WTC11 (cell line): ENCODE results near the gene C10orf71. TPM values are rescaled to one million over a fixed set of nuclear protein-coding genes. Genes with fewer than 3 reads are reported as not detected.

Experiments
- ATAC-seq: fragments of 200-7000 bp; cut with Tn5 transposase; 2 replicates; pipeline ENCODE4 v1.10.0; 2021; ENCODE audit warnings: mild to moderate bottlenecking, moderate library complexity
- CTCF ChIA-PET: fragments of 300-600 bp; sonication (Branson Sonifier 250); formaldehyde crosslinking; loops from one replicate; lab custom pipeline; 2021; ENCODE audit warnings: antibody characterized with exemption; lab: Charles Lee
- POLR2A ChIA-PET: fragments of 350-600 bp; sonication (Branson Sonifier 250); formaldehyde crosslinking; loops from one replicate; lab custom pipeline; 2021; ENCODE audit warnings: antibody characterized with exemption; lab: Charles Lee
- DNase-seq: peaks from one replicate; pipeline ENCODE4 v3.0.0; 2021; ENCODE audit warnings: low spot score
- H3K27ac Mint-ChIP-seq: 2 replicates; pipeline ENCODE4 v1.8.0; 2021; ENCODE audit warnings: mixed read lengths
- H3K27me3 Mint-ChIP-seq: 2 replicates; pipeline ENCODE4 v1.8.0; 2021; ENCODE audit warnings: low read depth, mild to moderate bottlenecking, moderate library complexity, mixed read lengths
- H3K36me3 Mint-ChIP-seq: 2 replicates; pipeline ENCODE4 v1.8.0; 2021; ENCODE audit warnings: mixed read lengths
- H3K4me1 Mint-ChIP-seq: 2 replicates; pipeline ENCODE4 v1.8.0; 2022; ENCODE audit warnings: mixed read lengths
- H3K4me3 Mint-ChIP-seq: 2 replicates; pipeline ENCODE4 v1.8.0; 2021; ENCODE audit warnings: mild to moderate bottlenecking, moderate library complexity, mixed read lengths
- H3K9me3 Mint-ChIP-seq: 2 replicates; pipeline ENCODE4 v1.8.0; 2021; ENCODE audit warnings: mixed read lengths
- ATF6 ChIP-seq: sonication (generic); formaldehyde crosslinking; IDR thresholded peaks from 2 replicates; pipeline ENCODE4 v1.8.1; 2023; ENCODE audit warnings: mild to moderate bottlenecking, missing genetic modification reagents
- CBFB ChIP-seq: sonication (generic); formaldehyde crosslinking; IDR thresholded peaks from 2 replicates; pipeline ENCODE4 v1.8.1; 2022; ENCODE audit warnings: mild to moderate bottlenecking, low read depth, missing genetic modification reagents
- E2F1 ChIP-seq: sonication (generic); formaldehyde crosslinking; IDR thresholded peaks from 2 replicates; pipeline ENCODE4 v1.8.0; 2022; ENCODE audit warnings: mild to moderate bottlenecking, missing genetic modification reagents
- ERG ChIP-seq: fragments of 250-450 bp; sonication (Bioruptor Pico); IDR thresholded peaks from 2 replicates; pipeline ENCODE4 v1.8.0; 2021; ENCODE audit warnings: mild to moderate bottlenecking
- ESRRA ChIP-seq: sonication (generic); formaldehyde crosslinking; IDR thresholded peaks from 2 replicates; pipeline ENCODE4 v1.8.1; 2022; ENCODE audit warnings: mild to moderate bottlenecking, missing genetic modification reagents, borderline replicate concordance
- FOXP4 ChIP-seq: sonication (generic); formaldehyde crosslinking; IDR thresholded peaks from 2 replicates; pipeline ENCODE4 v1.8.0; 2022; ENCODE audit warnings: mild to moderate bottlenecking, missing genetic modification reagents
- JUN ChIP-seq: sonication (generic); formaldehyde crosslinking; IDR thresholded peaks from 2 replicates; pipeline ENCODE4 v1.8.0; 2023; ENCODE audit warnings: mild to moderate bottlenecking, missing genetic modification reagents
- MYBL2 ChIP-seq: sonication (generic); formaldehyde crosslinking; IDR thresholded peaks from 2 replicates; pipeline ENCODE4 v1.8.1; 2023; ENCODE audit warnings: mild to moderate bottlenecking, moderate library complexity, missing genetic modification reagents
- PRDM15 ChIP-seq: sonication (generic); formaldehyde crosslinking; IDR thresholded peaks from 2 replicates; pipeline ENCODE4 v1.8.0; 2022; ENCODE audit warnings: missing genetic modification reagents
- ZNF317 ChIP-seq: sonication (generic); formaldehyde crosslinking; IDR thresholded peaks from 2 replicates; pipeline ENCODE4 v1.8.1; 2023; ENCODE audit warnings: low read depth, mild to moderate bottlenecking, moderate library complexity, missing genetic modification reagents, borderline replicate concordance
- total RNA-seq: library from RNA; stranded (reverse); gene quantifications from 3 replicates; pipeline ENCODE4 v1.2.3, GENCODE V29; 2021

Gene C10orf71
- total RNA-seq, 1 experiment from 2014 or later = not detected

- POLR2A ChIA-PET = no interaction called here
- no peak overlapping the region for H3K27ac Mint-ChIP-seq
- CTCF ChIA-PET = interaction anchor here (0.6 to 2.0 kb wide), 2 partner anchors 39 to 43 kb away, joined by 4 to 11 read pairs; no protein-coding TSS in a partner anchor
- DNase-seq (no peak), ATAC-seq (no peak)
- peaks cover 16% of the 10 kb centered on the region for H3K4me1 Mint-ChIP-seq
- TF ChIP-seq ERG (CRISPR knock-in tag) (no peak), JUN (CRISPR knock-in tag) (no peak)
- H3K36me3 Mint-ChIP-seq = no peaks in the 10 kb centered on the region
- no peaks in the 10 kb centered on the region for H3K9me3 Mint-ChIP-seq
- no peak overlapping the region for H3K4me3 Mint-ChIP-seq
- H3K27me3 Mint-ChIP-seq = no peaks in the 10 kb centered on the region
Observed at GRCh38 chr10:49365275-49365674, 66.3 kb downstream of the C10orf71 start.

- Mint-ChIP-seq H3K4me1 (peaks cover 13% of the 10 kb centered on the region), H3K27me3 (no peaks in the 10 kb centered on the region), H3K27ac (no peak overlapping the region), H3K4me3 (no peak overlapping the region), H3K9me3 (no peaks in the 10 kb centered on the region), H3K36me3 (no peaks in the 10 kb centered on the region)
- DNase-seq (no peak), ATAC-seq (peak; percentile 43)
- ChIA-PET POLR2A (no interaction called here), CTCF (interaction anchor here (0.6 to 2.0 kb wide), 3 partner anchors 32 to 42 kb away, joined by 3 to 11 read pairs (median 4); no protein-coding TSS in a partner anchor)
- no peak for TF ChIP-seq ATF6
Observed at GRCh38 chr10:49365675-49366415, 66.9 kb downstream of the C10orf71 start.

- no peak for DNase-seq
- ATAC-seq = no peak
- ChIA-PET CTCF (interaction anchor here (0.9 to 2.1 kb wide), 3 partner anchors 31 to 153 kb away, joined by 3 to 11 read pairs (median 4); no protein-coding TSS in a partner anchor), POLR2A (no interaction called here)
- no peak overlapping the region for H3K27ac Mint-ChIP-seq
- no peaks in the 10 kb centered on the region for H3K27me3 Mint-ChIP-seq
- TF ChIP-seq MYBL2 (no peak), CBFB (CRISPR knock-in tag) (no peak)
- H3K9me3 Mint-ChIP-seq = no peaks in the 10 kb centered on the region
- no peak overlapping the region for H3K4me3 Mint-ChIP-seq
- no peaks in the 10 kb centered on the region for H3K36me3 Mint-ChIP-seq
- peaks cover 13% of the 10 kb centered on the region for H3K4me1 Mint-ChIP-seq
Observed at GRCh38 chr10:49366460-49366859, 67.5 kb downstream of the C10orf71 start.

- H3K9me3 Mint-ChIP-seq = no peaks in the 10 kb centered on the region
- CTCF ChIA-PET = interaction anchor here (0.6 to 2.1 kb wide), 3 partner anchors 12 to 151 kb away, joined by 3 to 4 read pairs (median 4); no protein-coding TSS in a partner anchor
- no peak for TF ChIP-seq PRDM15
- TF ChIP-seq ESRRA (CRISPR knock-in tag) = peak; percentile 46; the same call in 1 of the 2 replicates
- TF ChIP-seq E2F1 (CRISPR knock-in tag) = no peak
- 0 out of 2 replicates have a peak, but pooled peaks have one; percentile 35 for TF ChIP-seq FOXP4 (CRISPR knock-in tag)
- TF ChIP-seq ZNF317 = no peak
- TF ChIP-seq, all 79 proteins: peak for 2
- Mint-ChIP-seq H3K27me3 (no peaks in the 10 kb centered on the region), H3K36me3 (no peaks in the 10 kb centered on the region), H3K4me3 (no peak overlapping the region), H3K4me1 (peaks cover 10% of the 10 kb centered on the region), H3K27ac (no peak overlapping the region)
- ATAC-seq (peak; percentile 74), DNase-seq (no peak)
- POLR2A ChIA-PET = no interaction called here
Observed at GRCh38 chr10:49367600-49367999, 68.6 kb downstream of the C10orf71 start.
